ENCODE data around the gene GCH1. TPM values are rescaled to one million over a fixed set of nuclear protein-coding genes. Genes with fewer than 3 reads are reported as not detected.

The GCH1 gene
- total RNA-seq, 2 donors from 2014 or later: 2.8 to 16.1 TPM

- Histone ChIP-seq H3K9me3 (no peaks in the 10 kb centered on the region), H3K36me3 (no peaks in the 10 kb centered on the region), H3K4me1 (ENCODE audit: control insufficient read depth in 1 of 2, low read depth in 2 of 2) (no peaks in the 10 kb centered on the region), H3K27ac (no peak overlapping the region), H3K27me3 (replicated peaks; ENCODE audit: insufficient read depth) (no peaks in the 10 kb centered on the region), H3K4me3 (no peak overlapping the region)
- TF ChIP-seq, protein P1, sequence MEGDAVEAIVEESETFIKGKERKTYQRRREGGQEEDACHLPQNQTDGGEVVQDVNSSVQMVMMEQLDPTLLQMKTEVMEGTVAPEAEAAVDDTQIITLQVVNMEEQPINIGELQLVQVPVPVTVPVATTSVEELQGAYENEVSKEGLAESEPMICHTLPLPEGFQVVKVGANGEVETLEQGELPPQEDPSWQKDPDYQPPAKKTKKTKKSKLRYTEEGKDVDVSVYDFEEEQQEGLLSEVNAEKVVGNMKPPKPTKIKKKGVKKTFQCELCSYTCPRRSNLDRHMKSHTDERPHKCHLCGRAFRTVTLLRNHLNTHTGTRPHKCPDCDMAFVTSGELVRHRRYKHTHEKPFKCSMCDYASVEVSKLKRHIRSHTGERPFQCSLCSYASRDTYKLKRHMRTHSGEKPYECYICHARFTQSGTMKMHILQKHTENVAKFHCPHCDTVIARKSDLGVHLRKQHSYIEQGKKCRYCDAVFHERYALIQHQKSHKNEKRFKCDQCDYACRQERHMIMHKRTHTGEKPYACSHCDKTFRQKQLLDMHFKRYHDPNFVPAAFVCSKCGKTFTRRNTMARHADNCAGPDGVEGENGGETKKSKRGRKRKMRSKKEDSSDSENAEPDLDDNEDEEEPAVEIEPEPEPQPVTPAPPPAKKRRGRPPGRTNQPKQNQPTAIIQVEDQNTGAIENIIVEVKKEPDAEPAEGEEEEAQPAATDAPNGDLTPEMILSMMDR (IDR thresholded peaks at IDR 0.05): no peak
- DNase-seq (ENCODE audit: low spot score) (no peak), ATAC-seq (ENCODE audit: insufficient number of reproducible peaks, low FRiP score, low read depth) (no peak)
Observed at GRCh38 chr14:54815515-54815914, 87.1 kb downstream of the GCH1 start.

- H3K4me1 ChIP-seq (ENCODE audit: control insufficient read depth in 1 of 2, low read depth in 2 of 2): no peaks in the 10 kb centered on the region
- TF ChIP-seq, protein P1 (IDR thresholded peaks at IDR 0.05): no peak
- H3K9me3 ChIP-seq: no peaks in the 10 kb centered on the region
- no peak for DNase-seq (ENCODE audit: low spot score)
- no peaks in the 10 kb centered on the region for H3K27me3 ChIP-seq (replicated peaks; ENCODE audit: insufficient read depth)
- H3K27ac ChIP-seq: no peak overlapping the region
- H3K36me3 ChIP-seq: no peaks in the 10 kb centered on the region
- peak overlapping the region; percentile 3 for H3K4me3 ChIP-seq
- ATAC-seq (ENCODE audit: insufficient number of reproducible peaks, low FRiP score, low read depth): no peak
Observed at GRCh38 chr14:54815016-54815415, 87.6 kb downstream of the GCH1 start.

DNA sequence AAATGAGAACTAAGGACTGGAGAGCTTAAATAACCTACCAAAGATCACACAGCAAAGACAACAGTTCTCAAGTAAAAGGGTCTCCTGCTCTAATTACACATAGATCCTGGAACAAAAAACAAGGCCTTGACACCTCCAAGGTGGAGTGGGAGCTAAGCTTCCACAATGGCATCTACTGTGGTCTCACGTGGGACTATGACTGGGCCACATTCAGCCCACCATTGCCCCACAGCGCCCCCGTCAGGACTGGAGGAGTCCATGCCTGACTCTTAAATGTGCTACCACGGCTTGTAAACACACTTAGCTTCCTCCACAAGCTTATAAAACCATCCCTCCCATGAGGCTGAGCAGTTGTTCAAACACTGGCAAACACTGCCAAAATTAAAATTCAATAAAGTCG is 88.5 kb downstream of the GCH1 start:
- Histone ChIP-seq H3K4me1 (ENCODE audit: control insufficient read depth in 1 of 2, low read depth in 2 of 2) (no peaks in the 10 kb centered on the region), H3K27ac (no peak overlapping the region), H3K27me3 (replicated peaks; ENCODE audit: insufficient read depth) (no peaks in the 10 kb centered on the region), H3K36me3 (no peaks in the 10 kb centered on the region), H3K4me3 (no peak overlapping the region), H3K9me3 (no peaks in the 10 kb centered on the region)
- TF ChIP-seq, protein P1 (IDR thresholded peaks at IDR 0.05): no peak
- DNase-seq (ENCODE audit: low spot score) (no peak), ATAC-seq (ENCODE audit: insufficient number of reproducible peaks, low FRiP score, low read depth) (no peak)

DNA sequence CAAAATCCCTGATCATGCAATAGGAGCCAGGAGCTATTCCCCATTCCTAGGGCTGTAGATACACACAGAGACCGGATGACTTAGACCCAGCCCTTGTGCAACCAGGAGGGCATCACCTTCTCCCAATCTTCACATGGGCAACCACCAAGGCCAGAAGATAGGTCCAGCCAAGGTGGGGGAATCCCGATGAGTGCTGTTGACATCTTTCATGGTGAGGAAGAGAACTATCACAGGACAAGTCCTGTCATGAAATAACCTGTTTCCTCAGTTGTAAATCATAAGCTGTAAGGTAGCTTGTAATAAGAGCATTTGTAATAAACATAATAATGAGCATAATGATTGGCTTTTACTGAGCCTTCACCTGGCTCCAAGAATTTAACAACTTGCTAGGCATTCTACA is 89.5 kb downstream of the GCH1 start:
- TF ChIP-seq, protein P1 (IDR thresholded peaks at IDR 0.05): no peak
- H3K36me3 ChIP-seq: no peaks in the 10 kb centered on the region
- H3K27ac ChIP-seq: no peak overlapping the region
- ATAC-seq (ENCODE audit: insufficient number of reproducible peaks, low FRiP score, low read depth) (no peak), DNase-seq (ENCODE audit: low spot score) (no peak)
- H3K27me3 ChIP-seq (replicated peaks; ENCODE audit: insufficient read depth): no peaks in the 10 kb centered on the region
- no peak overlapping the region for H3K4me3 ChIP-seq
- no peaks in the 10 kb centered on the region for H3K9me3 ChIP-seq
- no peaks in the 10 kb centered on the region for H3K4me1 ChIP-seq (ENCODE audit: control insufficient read depth in 1 of 2, low read depth in 2 of 2)

DNA sequence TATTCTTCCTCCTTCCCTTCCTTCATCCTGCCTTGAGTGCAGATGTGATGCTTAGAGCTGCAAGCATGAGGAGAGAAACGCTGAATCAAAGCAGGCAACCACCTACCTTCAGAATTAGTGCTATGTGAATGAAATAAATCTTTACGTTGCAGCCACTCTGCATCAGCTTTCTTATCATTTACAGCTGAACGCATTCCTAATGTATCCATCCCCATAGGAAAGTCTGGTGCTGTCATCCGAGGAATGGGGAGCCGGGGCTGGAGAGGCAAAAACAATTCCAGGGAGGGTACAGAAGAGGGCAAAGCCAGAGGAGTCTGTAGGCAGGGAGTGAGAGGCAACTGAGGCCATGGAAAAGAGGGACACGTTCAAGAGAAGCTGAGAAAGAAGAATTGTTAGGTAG is 90.0 kb downstream of the GCH1 start:
- Histone ChIP-seq H3K27me3 (replicated peaks; ENCODE audit: insufficient read depth) (no peaks in the 10 kb centered on the region), H3K36me3 (no peaks in the 10 kb centered on the region), H3K9me3 (no peaks in the 10 kb centered on the region), H3K4me3 (no peak overlapping the region), H3K27ac (no peak overlapping the region), H3K4me1 (ENCODE audit: control insufficient read depth in 1 of 2, low read depth in 2 of 2) (no peaks in the 10 kb centered on the region)
- no peak for DNase-seq (ENCODE audit: low spot score)
- no peak for ATAC-seq (ENCODE audit: insufficient number of reproducible peaks, low FRiP score, low read depth)
- TF ChIP-seq, protein P1 (IDR thresholded peaks at IDR 0.05): no peak
